K562 (cell line): Measurements from ENCODE around the gene SRL. TPM values are rescaled to one million over a fixed set of nuclear protein-coding genes. Genes with fewer than 3 reads are reported as not detected.

Source experiments
- ATAC-seq: fragments of 200-7000 bp; cut with Tn5 transposase; 3 replicates; pipeline ENCODE4 v1.9.1; 2020; ENCODE audit warnings: moderate library complexity
- BruUV-seq: library from RNA; stranded (reverse); fragments of 400-500 nt; replicated peaks from 2 replicates; lab custom pipeline; 2021; lab: Mats Ljungman, UMichigan
- CTCF ChIA-PET: fragments of 300-600 bp; formaldehyde crosslinking; extraction: SDS; loops from one replicate; lab custom pipeline; 2021; ENCODE audit warnings: low intra/inter-chr PET ratio; lab: Yijun Ruan, JAX
- POLR2A ChIA-PET: fragments of 300-600, 350-650 bp; sonication (Branson Sonifier 250); formaldehyde crosslinking; extraction: SDS; loops from one replicate; lab custom pipeline; 2021; ENCODE audit warnings: antibody characterized with exemption, inconsistent platforms; lab: Yijun Ruan, JAX
- DNase-seq, 4 experiments: peaks; one replicate each; pipeline versions ENCODE4 v3.0.0 to v3.0.0-alpha.2; 2011 to 2018; ENCODE audit warnings: low spot score in 3 of 4, mixed read lengths in 3 of 4; ENCODE audit errors: extremely low read depth in 1 of 4
- FAIRE-seq: peaks from 2 replicates; lab custom pipeline; 2011; peaks lifted over from hg19 to GRCh38; lab: Jason Lieb, UNC
- H2AFZ ChIP-seq: 2 replicates; pipeline ENCODE4 v1.6.0; 2011; ENCODE audit warnings: low read depth, low read length, control low read depth, inconsistent platforms
- H3K27ac ChIP-seq: fragments of 200-600 bp; 3 replicates; pipeline ENCODE4 v1.8.0; 2011; ENCODE audit warnings: low read depth, mild to moderate bottlenecking, control low read depth, inconsistent platforms, low read length, moderate library complexity, mixed read lengths; ENCODE audit errors: extremely low read depth
- H3K27me3 ChIP-seq, 2 experiments: fragments of 300-600 bp in 1 of 2; 2 replicates in 1 of 2; 3 replicates in 1 of 2; pipeline versions ENCODE4 v1.6.0 to v1.8.0; 2011; ENCODE audit warnings: inconsistent platforms in 2 of 2, low read length in 2 of 2, mild to moderate bottlenecking in 1 of 2, mixed read lengths in 1 of 2, moderate library complexity in 1 of 2; ENCODE audit not compliant: control insufficient read depth in 2 of 2, insufficient read depth in 2 of 2
- H3K36me3 ChIP-seq: fragments of 300-600 bp; 3 replicates; pipeline ENCODE4 v1.8.0; 2011; ENCODE audit warnings: mild to moderate bottlenecking, low read length, inconsistent platforms; ENCODE audit not compliant: control insufficient read depth, insufficient read depth
- H3K4me1 ChIP-seq, 2 experiments: fragments of 200-600 bp in 1 of 2; replicated peaks in 1 of 2; 2 replicates in 1 of 2; 3 replicates in 1 of 2; pipeline versions ENCODE4 v1.5.1 to v1.8.0; 2011; ENCODE audit warnings: inconsistent platforms in 2 of 2, low read length in 2 of 2, mild to moderate bottlenecking in 1 of 2, mixed read lengths in 1 of 2, moderate library complexity in 1 of 2; ENCODE audit not compliant: control insufficient read depth in 2 of 2, insufficient read depth in 2 of 2
- H3K4me2 ChIP-seq: 2 replicates; pipeline ENCODE4 v1.6.1; 2011; ENCODE audit warnings: low read length, control low read depth, inconsistent platforms, mixed read lengths; ENCODE audit not compliant: insufficient read depth
- H3K4me3 ChIP-seq: fragments of 200-600 bp; sonication (generic), shearing (Covaris generic); 2 replicates; pipeline ENCODE4 v1.5.1; 2016; ENCODE audit warnings: control low read depth, inconsistent platforms
- H3K79me2 ChIP-seq: fragments of 200-600 bp; 3 replicates; pipeline ENCODE4 v1.8.0; 2011; ENCODE audit warnings: low read length, inconsistent platforms; ENCODE audit not compliant: control insufficient read depth, insufficient read depth
- H3K9ac ChIP-seq, 2 experiments: 2 replicates each; pipeline versions ENCODE4 v1.6.0 to v1.6.1; 2011; ENCODE audit warnings: low read depth in 2 of 2, low read length in 2 of 2, control low read depth in 1 of 2, inconsistent platforms in 1 of 2, mild to moderate bottlenecking in 1 of 2, mixed read lengths in 1 of 2; ENCODE audit not compliant: insufficient read depth in 1 of 2
- H3K9me1 ChIP-seq: one replicate; pipeline ENCODE4 v1.6.0; 2011; ENCODE audit warnings: inconsistent platforms, mild to moderate bottlenecking, low read length, moderate library complexity; ENCODE audit not compliant: control insufficient read depth, insufficient read depth
- H3K9me3 ChIP-seq: replicated peaks from 2 replicates; pipeline ENCODE4 v1.5.1; 2011; ENCODE audit warnings: low read depth, low read length, inconsistent platforms; ENCODE audit not compliant: control insufficient read depth, insufficient read depth
- H4K20me1 ChIP-seq: replicated peaks from 2 replicates; pipeline ENCODE4 v1.6.1; 2011; ENCODE audit warnings: low read length, inconsistent platforms, mixed read lengths; ENCODE audit not compliant: control insufficient read depth, insufficient read depth
- LARP7 ChIP-seq: fragments of 450-650 bp; IDR thresholded peaks from 2 replicates; pipeline ENCODE4 v1.6.1; 2016
- PCBP2 ChIP-seq: fragments of 200-400 bp; formaldehyde crosslinking; IDR thresholded peaks from 2 replicates; pipeline ENCODE4 v1.6.1; 2018; ENCODE audit warnings: low read length, low read depth, mild to moderate bottlenecking, moderate library complexity; ENCODE audit not compliant: poor library complexity, severe bottlenecking
- ZNF512 ChIP-seq: IDR thresholded peaks from 2 replicates; pipeline ENCODE4 v1.6.1; 2016; ENCODE audit warnings: missing genetic modification characterization, missing compliant biosample characterization
- WGBS: fragments of 100-300 bp; shearing (Covaris generic); methylation state at CpG from one replicate; pipeline ENCODE4 v1.1.6; 2016; ENCODE audit warnings: low coverage, mixed read lengths; ENCODE audit not compliant: insufficient coverage; ENCODE audit errors: missing lambda C conversion rate; 5-methylcytosine and 5-hydroxymethylcytosine counted together
- in situ Hi-C: fragments of 300-500 bp; cut with MboI; formaldehyde crosslinking; loops from 4 replicates; pipeline ENCODE4 v1.15.0; 2018; ENCODE audit warnings: inconsistent platforms, mixed read lengths
- intact Hi-C: fragments of 100-400 bp; cut with micrococcal nuclease; formaldehyde crosslinking; loops from 2 replicates; pipeline ENCODE4 v1.14.2; 2022
- polyA plus RNA-seq, 8 experiments: library from polyadenylated mRNA; depleted of rRNA in 4 of 8; stranded (reverse) in 5 of 8; unstranded in 3 of 8; fragments of >200 nt; fragmentation: Nextera tagmentation in 2 of 8; fragmentation: Illumina TruSeq in 1 of 8; extraction: Ambion mirVana in 2 of 8; extraction: Trizol in 1 of 8; gene quantifications; 2 replicates each; pipeline versions ENCODE4 v1.2.1 to v1.2.3, GENCODE V29; 2011 to 2014; ENCODE audit warnings: inconsistent platforms in 1 of 8, missing spikeins in 1 of 8
- total RNA-seq, 7 experiments: library from RNA; depleted of rRNA in 6 of 7; stranded (reverse); fragments of >200 nt in 6 of 7; fragmentation: Illumina TruSeq in 2 of 7; extraction: Trizol in 2 of 7; gene quantifications; 2 replicates each; pipeline versions ENCODE4 v1.2.1 to v1.2.3, GENCODE V29; 2011 to 2021; ENCODE audit warnings: low replicate concordance in 1 of 7

SRL gene
- total and polyA plus RNA-seq, 9 of the 15 experiments (the other 6 are each of a cell fraction or from before 2014, with no cell fraction given): 0.01 TPM; not detected in 8

- POLR2A ChIA-PET: interaction anchor here (0.7 kb wide), 2 partner anchors 69 to 1203 kb away, joined by 3 read pairs; partner anchors contain the start of gene PKMYT1
- WGBS: 94% methylated on average over 14 of the region's 23 CpGs
- 0 out of 2 replicates have a peak, but pooled peaks have one; percentile 22 for TF ChIP-seq ZNF512 (tag)
- no peak for TF ChIP-seq LARP7
- TF ChIP-seq PCBP2: peak; percentile 64
Observed at GRCh38 chr16:4182581-4183236, 59.2 kb downstream of the SRL start.

More at GRCh38 chr16:4182581-4183236, 59.2 kb downstream of the SRL start:
- peak overlapping the region; percentile 96 for H2AFZ ChIP-seq
- H3K4me1 ChIP-seq: peaks cover 16 to 23% of the 10 kb centered on the region in 2 experiments; a peak in 4 of 5 replicates
- peaks cover 3% of the 10 kb centered on the region for H3K9me1 ChIP-seq
- H3K27ac ChIP-seq: peak overlapping the region; percentile 94
- intact Hi-C loops (no loop called here), in situ Hi-C loops (no loop called here)
- FAIRE-seq: peak; percentile 79
- CTCF ChIA-PET: interaction anchor here (0.7 kb wide), 1 partner anchor 17 kb away, joined by 4 read pairs; no protein-coding TSS in a partner anchor
- H3K36me3 ChIP-seq: no peaks in the 10 kb centered on the region
- H3K27me3 ChIP-seq: no peaks in the 10 kb centered on the region
- no peak for ATAC-seq
- no peaks in the 10 kb centered on the region for H3K9me3 ChIP-seq
- BruUV-seq: no TSS peak
- no peaks in the 10 kb centered on the region for H4K20me1 ChIP-seq
- H3K79me2 ChIP-seq: peaks cover 4% of the 10 kb centered on the region; the same call in 1 of the 3 replicates
- H3K9ac ChIP-seq: peak overlapping the region; percentile 92 to 96; a peak in 3 of 4 replicates
- DNase-seq: no peak
- peak overlapping the region; percentile 67 for H3K4me3 ChIP-seq
- H3K4me2 ChIP-seq: peak overlapping the region; percentile 91
